Heart left ventricle (tissue), 16 donors: ENCODE results near the gene GSTA3. TPM values are rescaled to one million over a fixed set of nuclear protein-coding genes. Genes with fewer than 3 reads are reported as not detected.

Source experiments
- ATAC-seq, 4 donors: fragments of 200-7000 bp; cut with Tn5 transposase; one replicate each; pipeline ENCODE4 v1.9.1; 2020 to 2022; ENCODE audit warnings: moderate library complexity in 4 of 4, mild to moderate bottlenecking in 3 of 4, moderate number of reproducible peaks in 1 of 4
- DNase-seq, 5 donors: peaks; one replicate each; pipeline ENCODE4 v3.0.0-alpha.2; 2020
- H3K27ac ChIP-seq, 12 donors: fragments of 200-600 bp; sonication (generic) in 4 of 12; one replicate each; pipeline versions ENCODE4 v1.5.0 to v1.8.0; 2016 to 2022; ENCODE audit warnings: mild to moderate bottlenecking in 2 of 12
- H3K27me3 ChIP-seq, 9 donors: fragments of 200-600 bp; sonication (generic) in 2 of 9; one replicate each; pipeline versions ENCODE4 v1.5.1 to v1.8.0; 2016 to 2022; ENCODE audit warnings: mild to moderate bottlenecking in 3 of 9
- H3K36me3 ChIP-seq, 9 donors: fragments of 200-600 bp; sonication (generic) in 2 of 9; one replicate each; pipeline versions ENCODE4 v1.5.0 to v1.8.0; 2018 to 2022; ENCODE audit warnings: mild to moderate bottlenecking in 2 of 9
- H3K4me1 ChIP-seq, 12 donors: fragments of 200-600 bp; sonication (generic) in 4 of 12; one replicate each; pipeline versions ENCODE4 v1.5.0 to v1.8.0; 2016 to 2022; ENCODE audit warnings: mild to moderate bottlenecking in 3 of 12
- H3K4me3 ChIP-seq, 12 donors: fragments of 200-600 bp; sonication (generic) in 4 of 12; one replicate each; pipeline versions ENCODE4 v1.5.0 to v1.8.0; 2017 to 2022; ENCODE audit warnings: mild to moderate bottlenecking in 9 of 12, moderate library complexity in 4 of 12
- H3K9me3 ChIP-seq, 12 donors: fragments of 200-600 bp; sonication (generic) in 4 of 12; one replicate each; pipeline versions ENCODE4 v1.5.0 to v1.8.0; 2016 to 2022; ENCODE audit warnings: mild to moderate bottlenecking in 1 of 12
- POLR2A ChIP-seq, 2 donors: fragments of 450-650 bp; IDR thresholded peaks; one replicate each; pipeline ENCODE4 v1.6.1; 2017; ENCODE audit warnings: antibody characterized with exemption in 2 of 2, mild to moderate bottlenecking in 2 of 2, moderate library complexity in 2 of 2
- WGBS, 4 donors: extraction: QIAGEN DNeasy Blood & Tissue Kit in 2 of 4; methylation state at CpG; one replicate each; pipeline versions ENCODE4 v1.1.5 to v1.1.7; 2013 to 2018; 5-methylcytosine and 5-hydroxymethylcytosine counted together
- intact Hi-C, 10 donors: fragments of 100-400 bp; cut with DNase I; formaldehyde crosslinking; loops; one replicate each; pipeline versions ENCODE4 v1.11.1 to v1.14.2; 2022
- long read RNA-seq, 3 donors: library from polyadenylated mRNA; unstranded; transcript quantifications; one replicate each; pipeline ENCODE4 v2.0.0, GENCODE V29; 2020 to 2021
- polyA plus RNA-seq, 2 donors: library from polyadenylated mRNA; stranded (reverse); fragments of 200-250 nt; gene quantifications; one replicate each; pipeline ENCODE4 v1.2.3, GENCODE V29; 2013
- total RNA-seq, 9 donors: library from RNA; depleted of rRNA in 2 of 9; stranded (reverse); fragments of >200 nt in 2 of 9; fragmentation: NEBNext Ultra II Directional in 3 of 9; extraction: Animal tissue kit (Norgen Biotek cat#: 25700) in 3 of 9; gene quantifications; one replicate each; pipeline versions ENCODE4 v1.1.0 to v1.2.4, GENCODE V29; 2016 to 2023
- TF ChIP-seq, protein P1 (sequence below), 12 donors: fragments of 200-600 bp; sonication (generic) in 4 of 12; IDR thresholded peaks; one replicate each; pipeline versions ENCODE4 v1.5.0 to v1.8.0; 2018 to 2022; ENCODE audit warnings: antibody characterized with exemption in 12 of 12, mild to moderate bottlenecking in 5 of 12
- donor health status: ischemic (EF 13 %, LVEDD 7.1; RV severe dilation, severe dysfunction).
- donor health status: healthy with polysubstance abuse.
- donor health status: DM: no; HTN: yes; CAD: no.
- donor health status: DM: no; HTN: no; CAD: no.
- donor health status: ischemic (EF 25% LVEDD 6.9; RV normal size, moderate dysfunction).
- donor health status: ischemic (EF 25% LVEDD 5.7; RV mildly dilated, moderate dysfunction).
- donor health status: healthy.
- donor health status: DM: yes; HTN: yes; CAD: no.
- donor health status: ischemic (EF 35%, LVEDD 5.7; RV mildly dilated, moderate dysfunction).
- donor health status: nonischemic (EF 11% LVEDD 7.7; RV severe dilation, severe dysfunction).
- donor health status: DM: yes; HTN: yes; CAD: no.
- donor health status: PGD.
- donor health status: ischemic (EF 29% LVEDD 5.4; RV normal size, mild dysfunction).
- donor health status: nonischemic (EF 23%, LVEDD 6.1; RV moderate dilation, normal function).

GSTA3 gene
- total RNA-seq (not detected), polyA plus RNA-seq (not detected)
- long read RNA-seq, donor 1, result 0 reads
- long read RNA-seq, donor 2, result 0 reads
- long read RNA-seq, donor 3, result 0 reads

DNA sequence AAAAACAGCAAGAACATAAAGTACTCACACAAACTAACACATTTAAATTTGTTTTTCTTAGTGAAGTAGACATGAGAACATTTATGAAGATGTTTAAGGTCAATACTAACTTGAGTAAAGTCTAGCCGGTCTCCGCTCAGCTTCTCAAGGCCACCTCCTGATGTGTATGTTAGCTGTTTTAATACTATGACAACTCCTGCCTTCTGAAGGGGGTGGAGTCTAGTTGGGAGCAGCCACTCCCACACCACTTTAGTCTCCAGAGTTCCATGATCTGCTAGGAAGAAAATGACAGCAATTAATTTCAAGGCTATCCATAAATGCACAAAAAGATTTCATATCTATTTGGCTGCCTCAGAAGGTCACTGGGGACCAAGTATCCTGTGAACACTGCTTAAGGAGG is at the start of gene GSTA3:
GSTA3 (minus strand) TSS at position 168 of the 400 bp plus-strand sequence. CDS start 3,864 bp downstream, outside the sequence.
- Histone ChIP-seq H3K4me1 (no peaks in the 10 kb centered on the region), H3K36me3 (no peaks in the 10 kb centered on the region), H3K9me3 (peaks cover 0 to 3% (median 0%) of the 10 kb centered on the region in 12 donors), H3K27ac (no peak within 1 kb of the TSS), H3K27me3 (no peaks in the 10 kb centered on the region), H3K4me3 (no peak within 1 kb of the TSS)
- no peak for TF ChIP-seq POLR2A (IDR thresholded peaks at IDR 0.05)
- TF ChIP-seq, protein P1, sequence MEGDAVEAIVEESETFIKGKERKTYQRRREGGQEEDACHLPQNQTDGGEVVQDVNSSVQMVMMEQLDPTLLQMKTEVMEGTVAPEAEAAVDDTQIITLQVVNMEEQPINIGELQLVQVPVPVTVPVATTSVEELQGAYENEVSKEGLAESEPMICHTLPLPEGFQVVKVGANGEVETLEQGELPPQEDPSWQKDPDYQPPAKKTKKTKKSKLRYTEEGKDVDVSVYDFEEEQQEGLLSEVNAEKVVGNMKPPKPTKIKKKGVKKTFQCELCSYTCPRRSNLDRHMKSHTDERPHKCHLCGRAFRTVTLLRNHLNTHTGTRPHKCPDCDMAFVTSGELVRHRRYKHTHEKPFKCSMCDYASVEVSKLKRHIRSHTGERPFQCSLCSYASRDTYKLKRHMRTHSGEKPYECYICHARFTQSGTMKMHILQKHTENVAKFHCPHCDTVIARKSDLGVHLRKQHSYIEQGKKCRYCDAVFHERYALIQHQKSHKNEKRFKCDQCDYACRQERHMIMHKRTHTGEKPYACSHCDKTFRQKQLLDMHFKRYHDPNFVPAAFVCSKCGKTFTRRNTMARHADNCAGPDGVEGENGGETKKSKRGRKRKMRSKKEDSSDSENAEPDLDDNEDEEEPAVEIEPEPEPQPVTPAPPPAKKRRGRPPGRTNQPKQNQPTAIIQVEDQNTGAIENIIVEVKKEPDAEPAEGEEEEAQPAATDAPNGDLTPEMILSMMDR (IDR thresholded peaks at IDR 0.05), result no peak
- no peak for ATAC-seq
- intact Hi-C loops, result no loop called here
- 61 to 95% (median 90%) methylated on average over 2 of the region's 2 CpGs for WGBS, 4 donors
- no peak for DNase-seq

DNA sequence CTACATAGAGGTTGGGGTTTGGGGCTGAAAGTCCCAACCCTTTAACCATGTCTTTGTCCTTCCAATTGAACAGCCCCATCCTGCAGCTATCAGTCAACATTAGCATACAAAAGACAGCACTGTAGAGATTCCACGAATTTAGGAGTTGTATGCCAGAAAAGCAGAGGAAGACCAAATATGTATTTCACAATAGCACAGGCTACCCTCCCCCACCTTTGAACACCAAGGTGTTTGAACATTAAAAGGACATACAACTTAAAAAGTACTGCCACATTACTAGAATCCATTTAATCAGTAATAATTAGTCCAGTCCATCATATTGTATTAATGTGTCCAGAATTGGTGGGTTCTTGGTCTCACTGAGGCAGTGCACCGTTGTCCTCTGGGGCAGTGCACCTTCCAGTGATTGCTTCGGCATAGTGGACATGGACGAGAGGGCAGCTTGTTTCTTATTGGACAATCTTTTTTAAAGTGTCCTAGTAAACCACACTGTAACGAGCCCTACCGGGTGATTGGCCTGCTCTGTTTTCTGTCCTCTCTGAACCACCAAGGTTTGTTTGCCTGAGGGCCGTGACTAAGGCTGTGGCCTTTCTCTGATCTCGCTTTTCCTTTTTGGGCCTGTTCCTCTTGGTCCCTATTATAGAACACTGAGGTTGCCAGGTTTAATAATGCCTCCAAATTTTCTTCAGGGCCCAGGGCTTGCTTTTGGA is 49.2 kb upstream of the GSTA3 start:
- Histone ChIP-seq H3K27ac (no peak overlapping the region), H3K9me3 (peaks cover 0 to 9% (median 0%) of the 10 kb centered on the region in 12 donors), H3K27me3 (no peaks in the 10 kb centered on the region), H3K36me3 (no peaks in the 10 kb centered on the region), H3K4me1 (no peaks in the 10 kb centered on the region), H3K4me3 (no peak overlapping the region)
- TF ChIP-seq POLR2A (IDR thresholded peaks at IDR 0.05), result no peak
- TF ChIP-seq, protein P1 (IDR thresholded peaks at IDR 0.05), result no peak
- 63 to 80% (median 69%) methylated on average over 8 of the region's 8 CpGs for WGBS, 4 donors
- ATAC-seq (no peak), DNase-seq (no peak)
- intact Hi-C loops, result no loop called here

DNA sequence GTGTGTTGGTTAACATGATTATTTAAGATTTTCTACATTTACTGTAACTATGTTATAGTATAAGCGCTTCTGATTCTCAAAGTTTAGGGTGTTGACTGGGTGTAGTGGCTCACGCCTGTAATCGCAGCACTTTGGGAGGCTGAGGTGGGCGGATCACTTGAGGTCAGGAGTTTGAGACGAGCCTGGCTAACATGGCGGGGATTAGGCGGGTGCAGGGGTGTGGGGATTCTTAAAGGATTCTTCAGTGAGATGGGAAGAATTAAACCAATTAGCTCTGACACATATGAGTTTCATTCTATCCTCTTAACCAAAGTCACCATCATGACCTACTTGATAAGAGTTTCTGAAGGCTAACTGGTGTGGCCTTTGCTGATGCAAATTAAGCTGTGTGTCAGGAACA is 46.4 kb upstream of the GSTA3 start:
- 74 to 93% (median 89%) methylated on average over 7 of the region's 7 CpGs for WGBS, 4 donors
- TF ChIP-seq, protein P1 (IDR thresholded peaks at IDR 0.05), result no peak
- TF ChIP-seq POLR2A (IDR thresholded peaks at IDR 0.05), result no peak
- Histone ChIP-seq H3K36me3 (no peaks in the 10 kb centered on the region), H3K4me1 (no peaks in the 10 kb centered on the region), H3K27ac (no peak overlapping the region), H3K9me3 (peaks cover 0 to 2% (median 0%) of the 10 kb centered on the region in 12 donors), H3K27me3 (no peaks in the 10 kb centered on the region), H3K4me3 (no peak overlapping the region)
- ATAC-seq, result no peak
- intact Hi-C loops, result no loop called here
- DNase-seq, result no peak

DNA sequence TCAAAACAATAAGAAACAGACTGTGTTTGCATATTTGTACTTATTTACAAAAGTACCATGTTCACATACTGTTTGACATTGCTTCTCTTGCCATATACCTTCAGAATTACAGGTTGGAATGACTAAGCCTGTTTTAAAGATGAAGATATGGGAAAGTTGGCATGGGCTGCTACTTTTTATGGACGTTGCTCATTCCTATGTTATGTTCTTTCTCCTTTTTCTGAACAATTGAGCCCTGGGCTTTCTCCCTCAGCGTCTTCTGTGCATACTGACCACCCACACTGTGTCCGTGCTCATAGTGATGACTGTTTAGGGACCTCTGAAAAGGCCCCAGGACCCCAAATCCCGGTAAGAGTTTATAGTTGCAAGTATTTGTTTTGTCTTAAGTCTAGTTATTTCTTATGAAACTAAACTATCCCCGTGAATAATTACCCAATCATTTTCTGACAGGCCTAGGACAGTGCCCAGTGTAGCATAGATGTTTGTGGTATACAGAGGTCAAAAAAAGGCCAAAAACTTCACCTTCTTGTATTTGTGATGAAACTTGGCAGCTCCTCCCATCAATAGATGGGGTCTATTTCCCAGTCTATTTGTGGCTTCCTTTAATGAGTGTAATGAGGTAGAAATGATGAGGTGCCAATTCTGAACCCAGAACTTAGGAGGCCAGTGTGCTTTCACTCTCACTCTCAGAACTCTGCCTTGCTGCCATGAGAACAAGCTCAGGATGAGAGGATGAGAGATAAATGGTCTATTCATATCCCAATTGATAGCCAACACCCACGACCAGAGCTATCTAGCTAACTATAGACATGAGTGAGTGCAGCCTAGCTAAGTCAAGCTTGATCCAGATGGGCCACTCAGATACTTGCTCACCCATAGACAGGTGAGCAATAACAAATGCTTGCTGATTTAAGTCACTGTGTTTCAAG is 44.7 kb upstream of the GSTA3 start:
- Histone ChIP-seq H3K27me3 (no peaks in the 10 kb centered on the region), H3K36me3 (no peaks in the 10 kb centered on the region), H3K27ac (no peak overlapping the region), H3K4me3 (no peak overlapping the region), H3K4me1 (no peaks in the 10 kb centered on the region), H3K9me3 (no peaks in the 10 kb centered on the region)
- DNase-seq, result no peak
- no peak for ATAC-seq
- intact Hi-C loops, result no loop called here
- TF ChIP-seq POLR2A (IDR thresholded peaks at IDR 0.05), result no peak
- TF ChIP-seq, protein P1 (IDR thresholded peaks at IDR 0.05), result no peak
- 61 to 77% (median 64%) methylated on average over 6 of the region's 6 CpGs for WGBS, 4 donors
